ENCODE measurements around the gene ZNF529.

ZNF529 gene

GRCh38 chr19:36514012-36514612 is 59.0 kb downstream of the ZNF529 start:
- DNase-seq (ENCODE audit: low read depth in 3 of 3) = no peak

- DNase-seq (ENCODE audit: low read depth in 3 of 3) = no peak
Observed at GRCh38 chr19:36508325-36508724, 64.8 kb downstream of the ZNF529 start.

DNA sequence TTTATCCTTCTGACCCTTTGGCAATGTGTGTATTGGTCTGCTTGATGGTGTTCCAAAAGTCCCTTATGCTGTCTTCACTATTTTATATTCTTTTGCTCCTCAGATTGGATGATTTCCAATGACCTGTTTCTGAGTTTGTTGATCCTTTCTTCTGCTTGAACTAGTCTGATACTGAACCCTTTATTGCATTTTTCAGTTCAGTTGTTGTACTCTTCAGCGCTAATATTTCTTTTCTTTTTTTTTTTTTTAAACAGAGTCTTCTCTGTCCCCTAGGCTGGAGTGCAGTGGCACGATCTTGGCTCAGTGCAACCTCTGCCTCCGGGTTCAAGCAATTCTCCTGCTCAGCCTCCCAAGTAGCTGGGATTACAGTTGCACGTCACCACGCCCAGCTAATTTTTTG is 71.1 kb downstream of the ZNF529 start:
- no peak for DNase-seq (ENCODE audit: low read depth in 3 of 3)

DNA sequence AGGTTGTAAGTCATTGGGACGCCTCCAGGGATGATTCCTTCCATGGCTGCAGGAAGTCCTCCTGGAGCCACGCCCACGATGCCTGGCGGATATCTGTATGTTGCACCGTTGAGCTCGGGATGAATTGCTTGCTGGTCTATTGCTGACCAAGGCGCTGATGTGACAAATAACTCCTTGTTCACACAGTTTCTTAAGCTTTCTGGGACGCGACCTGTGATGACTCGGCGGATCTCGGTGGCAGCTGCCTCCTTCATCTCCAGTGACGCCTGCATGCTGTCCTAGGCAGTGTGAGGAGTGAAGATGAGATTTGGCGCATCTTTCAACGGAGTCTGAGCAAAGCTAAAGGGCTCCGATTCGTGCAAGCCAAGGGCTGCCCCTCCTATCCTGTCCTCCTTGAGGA is 76.1 kb downstream of the ZNF529 start:
- DNase-seq (ENCODE audit: low read depth in 3 of 3) = no peak
